HG03469 (cell line): Measurements from ENCODE around the gene TSFM.

ENCODE experiments used
- ATAC-seq: cut with Tn5 transposase; IDR thresholded peaks from one replicate; pipeline ENCODE4 v1.9.1; 2021; ENCODE audit warnings: mild to moderate bottlenecking, moderate library complexity, moderate number of reproducible peaks; ENCODE audit not compliant: unreplicated experiment

Gene TSFM

DNA sequence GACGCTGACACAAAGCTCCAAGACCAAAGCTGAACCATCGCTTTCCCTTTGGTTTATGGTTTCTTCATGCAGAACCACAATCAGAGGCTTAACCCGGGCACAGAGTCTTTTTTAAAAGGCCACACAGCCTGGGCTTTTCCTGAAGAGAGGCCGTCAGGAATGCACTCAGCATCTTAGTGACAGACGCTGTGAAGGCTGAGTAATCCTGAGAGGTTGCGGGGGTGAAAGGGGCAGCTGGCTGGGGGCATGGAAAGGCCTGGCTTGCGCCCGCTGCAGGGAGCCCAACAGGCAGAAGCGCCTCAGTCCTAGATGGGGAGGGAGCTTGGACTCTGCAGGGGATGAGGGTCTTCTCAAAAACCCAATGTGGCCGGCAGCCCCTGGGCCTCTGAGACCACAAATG lies 50.4 kb downstream of the TSFM start:
- no peak for ATAC-seq

DNA sequence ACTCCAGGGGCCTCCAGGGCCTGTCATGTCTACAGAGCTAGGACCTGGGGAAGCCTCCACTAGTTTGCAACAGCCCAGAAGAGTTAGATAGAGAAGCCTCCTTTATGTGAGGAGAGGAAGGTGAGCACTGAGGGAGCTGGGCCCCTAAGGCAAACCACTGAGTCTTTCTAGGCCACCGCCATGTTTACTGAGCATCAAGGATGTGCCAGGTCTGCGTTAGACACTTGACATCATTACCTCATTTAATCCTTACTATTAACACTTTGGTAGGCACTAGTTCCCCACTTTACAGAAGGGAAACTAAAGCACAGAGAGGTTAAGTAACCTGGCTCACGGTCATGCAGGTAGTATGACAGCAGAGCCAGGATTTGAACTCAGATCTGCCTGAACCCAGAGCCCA lies 51.1 kb downstream of the TSFM start:
- no peak for ATAC-seq

DNA sequence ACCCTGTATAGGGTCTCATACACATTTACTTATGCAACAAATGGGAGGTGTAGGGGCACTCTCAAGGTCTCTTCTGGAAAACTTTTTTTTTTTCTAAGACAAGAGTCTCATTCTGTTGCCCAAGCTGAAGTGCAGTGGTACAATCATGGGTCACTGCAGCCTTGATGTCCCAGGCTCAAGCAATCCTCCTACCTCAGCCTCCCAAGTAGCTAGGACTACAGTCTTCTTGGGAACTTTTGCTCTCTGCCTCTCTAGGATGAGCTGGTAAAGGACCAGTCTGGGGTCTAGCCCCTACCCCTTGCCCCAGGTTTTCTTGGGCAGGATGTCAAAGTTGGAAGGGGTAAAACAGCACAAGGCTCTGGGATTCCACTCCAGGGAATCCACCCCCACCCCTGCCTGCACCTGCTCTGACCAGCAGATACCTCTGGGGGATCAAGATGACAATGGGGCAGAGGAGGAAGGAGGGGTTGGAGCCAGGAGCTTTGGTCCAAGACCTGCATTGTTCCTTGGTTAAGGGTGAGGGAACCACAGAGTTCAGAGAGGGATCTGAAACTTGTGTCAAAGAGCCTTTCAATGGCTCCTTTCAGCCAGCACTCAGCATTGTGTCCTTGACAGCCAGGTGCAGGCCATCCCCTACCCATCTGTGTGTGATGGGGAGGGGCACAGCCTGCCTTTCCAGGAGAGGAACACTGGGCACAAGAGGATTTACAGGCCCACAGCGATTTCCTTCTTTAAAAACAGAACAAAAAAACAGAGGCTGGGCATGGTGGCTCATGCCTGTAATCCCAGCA lies 51.7 kb downstream of the TSFM start:
- ATAC-seq = no peak

DNA sequence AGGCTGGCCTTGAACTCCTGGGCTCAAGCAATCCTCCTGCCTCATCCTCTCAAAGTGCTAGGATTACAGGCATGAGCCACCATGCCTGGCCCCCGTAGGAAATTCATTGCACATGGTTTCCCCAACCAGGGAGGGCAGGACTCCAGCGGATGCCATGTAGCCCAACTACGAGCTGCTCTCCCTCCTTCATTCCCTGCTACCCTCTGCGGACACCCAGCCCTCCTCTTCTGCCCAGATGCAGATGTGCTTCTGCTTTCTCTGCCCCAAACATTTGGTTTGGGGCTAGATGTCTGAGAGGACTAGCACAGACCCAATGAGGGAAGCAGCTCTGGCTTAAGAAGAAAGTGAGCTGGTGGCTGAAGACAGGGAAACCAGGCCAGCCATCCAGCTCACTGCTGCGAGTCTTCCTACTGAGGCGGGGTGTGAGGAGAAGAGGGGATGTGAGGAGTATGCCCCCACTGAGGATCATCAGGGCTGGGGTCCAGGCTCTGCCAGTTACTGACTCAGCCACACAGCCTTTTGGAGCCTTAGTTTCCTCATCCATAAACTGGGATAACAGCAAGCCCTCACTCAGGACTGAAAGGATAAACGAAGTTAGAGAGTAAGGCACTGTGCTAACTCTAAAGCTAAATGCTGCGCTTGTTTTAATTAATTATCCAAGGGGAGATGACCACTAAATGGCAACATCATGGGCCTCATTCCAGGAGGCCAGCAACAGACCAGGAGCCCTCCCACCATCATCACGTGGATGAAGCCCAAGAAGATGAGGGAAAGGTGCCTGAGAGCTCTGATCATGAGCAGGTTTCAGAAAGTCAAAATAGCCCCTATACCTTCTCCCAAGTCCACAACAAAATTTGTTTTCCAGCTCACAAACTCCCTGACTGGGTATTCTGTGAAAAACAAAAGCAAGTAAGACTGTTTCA lies 53.0 kb downstream of the TSFM start:
- ATAC-seq = no peak

DNA sequence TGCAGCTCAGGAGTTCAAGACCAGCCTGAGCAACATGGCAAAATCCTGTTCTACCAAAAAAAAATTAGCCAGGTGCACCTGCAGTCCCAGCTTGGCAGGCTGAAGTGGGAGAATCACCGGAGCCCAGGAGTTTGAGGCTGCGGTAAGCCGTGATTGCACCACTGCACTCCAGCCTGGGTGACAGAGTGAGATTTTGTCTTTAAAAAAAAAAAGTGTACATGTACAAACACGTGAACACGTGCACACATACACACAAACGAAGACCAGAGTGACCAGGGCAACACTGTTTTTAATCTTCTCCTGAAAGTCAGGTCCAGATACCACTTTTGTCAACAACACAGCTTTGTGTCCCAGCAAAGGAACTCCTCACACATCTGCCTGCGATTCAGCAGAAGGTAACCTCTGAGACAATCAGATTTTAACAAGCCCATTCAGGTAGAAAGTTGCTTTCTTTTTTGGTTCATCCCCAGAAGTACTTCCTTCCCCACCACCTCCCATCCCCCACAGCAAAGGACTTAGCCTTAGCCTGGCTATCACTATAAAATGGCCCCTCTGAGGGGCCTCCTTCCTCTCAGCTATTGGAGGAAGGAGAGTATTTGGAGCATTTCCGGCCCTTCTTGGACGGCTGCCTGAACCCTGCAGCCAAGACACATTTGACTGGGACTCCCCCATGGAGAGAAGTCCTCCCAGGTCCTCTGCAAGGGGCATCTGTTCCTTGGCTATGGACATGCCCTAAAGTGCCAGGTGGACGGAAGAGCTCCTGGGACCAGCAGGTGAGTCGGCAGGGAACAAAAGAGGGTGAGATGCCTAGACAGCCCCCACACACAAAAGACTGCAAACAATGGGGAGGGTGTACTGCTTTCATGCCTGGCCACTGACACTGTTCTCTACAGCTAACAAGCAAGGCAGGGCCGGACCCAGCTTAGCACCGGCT lies 54.1 kb downstream of the TSFM start:
- ATAC-seq = peak; percentile 29

DNA sequence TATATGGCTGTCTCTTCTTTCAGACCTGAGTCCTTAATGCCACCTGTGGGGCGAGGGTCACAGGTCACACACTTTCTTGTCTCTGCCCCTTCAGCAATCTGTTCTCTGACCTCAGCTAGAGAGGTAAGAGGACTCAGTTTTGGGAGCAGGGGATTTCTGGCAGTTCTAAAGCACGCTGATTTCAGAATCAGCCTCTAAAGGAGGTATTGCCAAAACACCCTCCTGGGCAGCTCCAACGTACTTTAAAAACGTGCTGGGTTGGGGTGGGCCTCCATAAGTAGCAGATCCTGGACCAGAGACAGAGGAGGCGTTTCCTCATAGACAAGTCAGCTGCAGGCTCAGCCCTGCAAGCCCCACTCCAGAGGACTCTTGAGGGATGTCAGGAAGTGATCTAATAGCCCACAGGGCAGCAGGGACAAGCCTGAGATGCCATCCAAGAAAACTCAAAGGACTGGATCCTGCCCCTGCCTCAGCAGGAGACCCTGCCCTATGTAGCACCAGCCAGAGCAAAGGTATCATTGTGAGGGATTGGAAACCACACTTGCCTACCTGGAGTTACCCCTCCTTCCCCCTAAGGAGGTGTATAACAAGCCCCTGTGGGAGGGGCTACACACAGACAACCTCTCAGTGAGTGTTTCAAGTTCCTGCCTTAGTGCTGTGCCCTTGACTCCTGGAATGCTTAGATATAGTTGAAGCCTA lies 55.4 kb downstream of the TSFM start:
- ATAC-seq = no peak

DNA sequence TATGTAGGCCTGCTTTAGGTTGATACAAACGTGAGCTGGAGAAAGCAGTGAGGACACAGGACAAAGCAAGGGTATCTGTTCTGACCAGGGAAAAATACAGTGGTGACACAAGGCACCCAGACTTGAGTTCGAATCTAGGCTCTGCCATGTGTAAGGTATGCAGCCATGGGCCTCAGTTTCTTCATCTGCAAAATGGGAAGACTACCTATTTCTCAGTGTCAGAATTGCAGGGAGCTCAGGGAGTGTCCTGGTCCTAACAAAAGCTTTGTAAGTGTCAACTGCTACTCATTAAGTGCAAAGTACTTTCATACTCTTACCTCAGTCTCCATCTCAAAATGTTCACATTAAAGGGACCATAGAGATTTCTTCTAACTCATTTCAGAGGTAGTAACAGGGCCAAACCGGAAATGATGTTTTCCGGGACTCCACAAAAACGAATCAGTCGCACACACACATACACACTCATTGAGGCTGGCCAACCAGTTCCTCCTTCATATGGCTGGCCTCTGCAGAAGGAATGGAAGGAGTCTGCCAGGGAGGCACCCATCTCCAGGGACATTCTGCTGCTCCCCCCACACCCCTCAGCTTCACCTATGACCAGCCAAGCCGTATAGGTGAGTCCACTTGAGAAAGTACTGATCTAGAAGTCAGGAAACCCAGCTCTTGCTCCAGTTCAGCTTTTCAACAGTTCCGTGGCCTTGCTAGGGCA lies 56.2 kb downstream of the TSFM start:
- ATAC-seq = no peak

DNA sequence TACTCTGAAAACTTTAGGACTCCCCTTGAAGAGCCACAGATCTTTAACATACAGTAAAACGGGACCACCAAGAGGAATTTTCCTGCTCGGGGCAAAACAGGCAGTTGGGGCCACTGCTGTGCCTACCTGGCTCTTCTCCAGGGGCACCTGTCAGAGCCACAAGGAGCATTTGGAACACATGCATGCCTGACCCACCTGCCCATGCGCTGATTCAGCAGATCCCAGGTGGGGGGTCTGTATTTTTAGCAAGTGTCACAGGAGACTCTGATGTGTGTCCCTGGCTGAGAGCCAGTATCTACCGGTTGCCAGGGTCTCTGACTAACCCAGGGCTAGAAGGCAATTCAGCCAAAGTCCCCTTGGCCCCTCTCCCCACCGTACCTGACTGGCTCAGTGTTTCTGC lies 57.4 kb downstream of the TSFM start:
- no peak for ATAC-seq

DNA sequence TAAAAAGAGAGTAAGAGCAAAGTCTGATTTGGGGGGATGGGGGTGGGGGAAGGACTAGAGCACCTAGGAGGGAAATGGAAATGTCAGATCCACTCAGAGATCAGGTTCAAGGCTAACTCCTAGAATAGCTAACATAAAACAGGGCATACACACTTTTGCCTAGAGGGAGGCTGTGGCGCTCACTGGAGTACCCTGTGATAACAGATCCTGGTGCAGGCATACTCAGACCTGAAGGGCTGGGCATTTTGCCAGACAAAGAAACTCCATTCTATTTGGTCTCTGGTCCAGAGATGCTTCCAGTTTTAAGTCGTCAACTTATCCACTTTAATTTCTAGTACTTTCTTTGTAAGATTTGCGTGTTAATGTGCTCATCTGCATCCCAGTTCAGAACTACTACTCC lies 58.1 kb downstream of the TSFM start:
- ATAC-seq = no peak

DNA sequence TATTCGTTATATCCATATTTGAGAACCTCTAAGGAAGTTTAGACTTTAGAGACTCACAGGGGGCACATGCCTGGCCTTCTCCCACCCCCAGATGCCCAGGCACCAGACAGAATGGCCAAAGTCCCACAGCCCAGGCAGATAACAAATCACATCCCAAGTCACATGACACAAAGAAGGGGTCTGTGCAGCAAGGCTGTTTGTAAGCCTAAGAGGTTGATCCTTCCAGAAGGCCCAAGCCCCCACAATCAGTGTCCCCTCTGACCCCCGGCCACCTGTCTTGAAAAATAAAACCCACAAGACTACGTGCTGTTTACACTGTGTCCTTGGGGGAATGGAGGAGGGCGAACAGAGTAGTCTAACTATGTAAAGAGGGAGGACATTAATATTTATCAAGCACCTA lies 58.9 kb downstream of the TSFM start:
- no peak for ATAC-seq

DNA sequence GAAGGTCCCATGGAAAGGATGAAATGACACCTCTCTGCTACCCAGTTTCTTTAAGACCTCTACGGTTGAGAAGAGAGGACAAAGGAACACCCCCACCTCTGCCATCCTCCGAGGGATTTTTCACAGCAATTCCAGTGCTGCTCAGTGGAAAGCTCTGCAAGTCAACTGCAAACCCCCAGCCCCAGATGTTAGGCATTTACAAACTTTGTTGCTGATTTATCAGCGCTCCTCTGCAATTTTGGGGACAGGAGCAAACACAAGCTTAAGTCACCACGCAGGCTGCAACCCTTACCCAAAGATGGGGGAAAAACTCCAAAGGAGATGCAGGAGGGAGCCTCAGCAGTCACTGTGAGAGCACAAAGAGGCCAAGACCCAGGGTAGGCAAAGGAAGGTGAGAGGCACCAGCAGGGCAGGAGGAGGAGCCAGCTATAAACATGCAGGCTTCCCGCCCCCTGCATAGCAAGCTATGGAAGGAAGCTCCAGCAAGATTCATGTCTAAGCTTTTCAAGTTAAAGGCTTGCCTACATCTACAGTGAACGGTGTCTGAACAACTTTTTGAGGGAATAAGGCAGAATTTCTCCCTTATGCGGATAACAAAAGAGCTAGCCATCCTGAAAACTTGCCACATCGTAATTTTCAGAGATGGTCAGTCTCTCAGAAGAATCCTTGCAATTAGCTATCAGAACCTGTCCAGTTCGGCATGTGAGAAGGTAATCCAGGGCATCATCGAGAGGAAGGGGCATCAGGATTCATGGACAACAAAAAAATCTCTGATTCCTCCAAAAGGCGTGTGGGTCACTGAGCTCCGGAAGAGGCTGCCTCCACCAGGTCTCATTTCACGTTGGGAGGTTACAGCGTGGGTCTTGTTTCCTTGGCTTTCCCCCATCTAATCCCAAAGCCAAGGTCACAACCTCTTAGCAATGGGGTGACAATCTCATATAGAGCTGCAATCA lies 60.0 kb downstream of the TSFM start:
- ATAC-seq = no peak

DNA sequence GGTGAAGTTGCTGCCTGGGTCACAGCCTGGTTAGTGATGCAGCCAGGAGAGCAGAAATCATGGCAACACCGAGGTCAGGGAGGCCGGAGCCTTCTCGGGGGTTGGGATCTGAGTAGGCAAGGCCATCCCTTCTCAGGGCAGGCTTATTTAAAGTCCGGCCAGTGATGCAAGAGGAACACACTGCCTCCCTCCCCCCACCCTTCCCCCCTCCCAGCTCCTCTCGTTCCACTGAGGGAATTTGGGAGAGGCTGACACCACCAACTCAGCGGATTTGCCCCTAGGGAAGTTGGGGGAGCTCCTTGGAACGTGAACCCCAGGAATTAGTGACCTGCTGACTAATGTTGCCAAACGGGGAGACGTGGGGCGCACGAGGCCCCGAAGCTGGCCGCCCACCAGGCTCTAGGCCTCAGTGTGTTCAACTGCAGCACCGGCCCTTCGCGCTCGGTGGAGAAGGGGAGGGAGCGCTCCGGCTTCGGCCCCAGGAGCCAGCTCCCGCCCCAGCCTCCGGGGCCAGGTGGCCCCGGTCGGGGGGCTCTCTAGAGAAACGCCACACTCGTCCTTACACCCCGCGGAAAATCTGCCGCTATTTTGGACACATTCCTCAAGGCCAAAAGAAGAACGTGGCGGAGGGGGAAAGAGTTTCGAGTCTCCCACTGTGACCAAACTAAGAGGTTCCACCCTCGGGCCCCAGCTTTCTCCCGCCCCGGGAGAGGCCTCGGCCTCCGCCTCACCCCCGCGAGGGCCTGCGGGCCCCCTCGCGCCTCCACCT lies 62.3 kb downstream of the TSFM start:
- ATAC-seq = no peak

DNA sequence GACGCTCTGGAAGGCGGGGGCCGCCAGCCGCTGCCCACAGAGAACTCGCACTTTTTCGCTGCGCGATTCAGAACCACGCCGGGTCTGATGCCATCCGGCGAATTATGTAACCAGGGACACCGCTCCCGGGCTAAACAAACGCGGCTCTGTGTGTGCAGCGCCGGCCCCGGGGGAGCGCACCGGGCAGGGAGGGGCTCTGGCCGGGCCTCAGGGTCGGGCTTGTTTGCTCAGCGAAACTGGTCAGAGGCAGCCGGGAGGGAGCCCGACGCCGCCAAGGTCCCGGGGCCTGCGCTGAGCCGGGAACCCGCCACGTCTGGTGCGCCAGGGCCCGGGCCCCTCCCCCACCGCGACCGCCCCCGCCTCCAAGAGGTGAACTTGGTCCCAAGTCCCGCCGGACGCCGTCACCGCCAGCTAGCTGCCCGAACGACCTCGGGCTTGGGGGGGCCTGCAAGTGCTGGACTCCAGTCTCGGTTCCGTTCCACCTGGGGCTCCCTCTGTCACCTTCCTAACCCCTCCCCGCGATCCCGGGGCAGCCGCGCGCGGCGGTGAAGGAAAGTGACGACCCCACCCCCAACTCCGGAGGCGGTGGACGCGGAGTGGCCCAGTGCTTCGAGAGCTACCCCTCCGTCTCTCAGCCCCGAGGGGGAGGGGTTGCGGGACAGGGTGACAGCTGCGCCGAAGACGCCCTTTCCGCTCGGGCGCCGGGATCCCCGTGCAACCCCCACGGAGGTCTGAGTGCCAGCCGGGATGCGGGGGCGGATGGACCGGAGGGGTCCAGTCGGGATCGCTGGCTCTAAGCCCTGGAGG lies 63.1 kb downstream of the TSFM start:
- peak; percentile 24 for ATAC-seq

DNA sequence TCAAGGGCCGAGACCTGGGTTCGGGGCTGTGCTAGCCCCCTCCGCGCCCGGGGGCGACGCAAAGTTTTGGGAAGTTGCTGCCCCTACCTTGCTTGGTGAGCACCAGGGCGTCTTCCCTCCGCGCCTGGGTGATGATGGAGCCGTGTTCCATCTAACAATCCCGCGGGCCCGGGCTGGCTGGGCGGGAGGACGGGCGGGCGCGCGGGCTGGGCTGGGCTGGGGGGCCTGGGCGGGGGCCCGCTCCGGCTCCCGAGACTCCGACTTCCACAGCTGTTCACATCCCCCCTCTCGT lies 63.6 kb downstream of the TSFM start:
- ATAC-seq = no peak

DNA sequence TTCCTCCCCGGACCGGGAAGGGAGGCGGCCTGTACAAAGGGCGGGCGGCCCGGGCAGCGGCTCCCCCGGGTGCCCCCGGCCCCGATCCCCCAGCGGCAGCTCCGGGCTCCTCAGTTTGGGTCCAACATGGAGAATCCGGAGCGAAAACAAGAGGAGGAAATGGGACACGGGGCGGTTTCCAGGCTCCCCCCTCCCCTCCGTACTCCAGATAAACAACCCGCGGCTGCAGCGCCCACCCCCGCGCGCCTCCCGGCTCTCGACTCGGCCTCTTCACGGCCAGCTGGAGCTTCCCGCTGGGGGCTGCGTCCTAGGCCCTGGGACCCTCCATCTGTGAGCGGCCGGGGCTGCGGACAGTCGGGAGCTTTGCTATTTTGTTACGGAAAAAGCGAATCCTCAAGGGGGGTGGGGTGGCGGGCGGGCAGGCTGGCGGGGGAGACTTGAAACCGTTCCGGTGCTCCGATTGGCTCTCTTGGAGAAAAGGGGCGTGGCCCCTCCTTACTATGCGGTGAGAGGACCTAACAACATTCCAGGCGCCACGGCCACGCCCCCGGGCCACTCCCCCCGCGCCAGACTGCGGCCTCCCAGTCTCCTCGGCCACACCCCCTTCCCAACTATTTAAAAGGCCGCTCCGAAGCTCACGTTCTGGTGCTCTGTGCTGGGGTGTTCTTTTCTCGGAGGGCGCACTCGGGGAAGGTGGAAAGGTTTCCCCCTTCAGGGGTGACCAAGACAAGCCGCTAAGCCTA lies 64.2 kb downstream of the TSFM start, which contains the start of gene CTDSP2:
Gene CTDSP2, minus strand, starts transcription at position 153 of the 743 bp plus-strand sequence. CDS start 294 bp downstream, outside the sequence.
- no peak for ATAC-seq
